DOHH2 (cell line): ENCODE results near the gene ZNF581.

Experiments
- CTCF ChIP-seq: fragments of 200-600 bp; sonication (generic); IDR thresholded peaks from one replicate; pipeline ENCODE4 v1.5.1; 2014; ENCODE audit warnings: antibody characterized with exemption, mild to moderate bottlenecking, low read depth, low read length; ENCODE audit not compliant: poor library complexity, severe bottlenecking
- EZH2phosphoT487 ChIP-seq: fragments of 200-600 bp; sonication (generic); IDR thresholded peaks from 2 replicates; pipeline ENCODE4 v1.6.1; 2017; ENCODE audit warnings: borderline replicate concordance, mild to moderate bottlenecking, antibody characterized with exemption, low read length, moderate library complexity, mixed read lengths

DNA sequence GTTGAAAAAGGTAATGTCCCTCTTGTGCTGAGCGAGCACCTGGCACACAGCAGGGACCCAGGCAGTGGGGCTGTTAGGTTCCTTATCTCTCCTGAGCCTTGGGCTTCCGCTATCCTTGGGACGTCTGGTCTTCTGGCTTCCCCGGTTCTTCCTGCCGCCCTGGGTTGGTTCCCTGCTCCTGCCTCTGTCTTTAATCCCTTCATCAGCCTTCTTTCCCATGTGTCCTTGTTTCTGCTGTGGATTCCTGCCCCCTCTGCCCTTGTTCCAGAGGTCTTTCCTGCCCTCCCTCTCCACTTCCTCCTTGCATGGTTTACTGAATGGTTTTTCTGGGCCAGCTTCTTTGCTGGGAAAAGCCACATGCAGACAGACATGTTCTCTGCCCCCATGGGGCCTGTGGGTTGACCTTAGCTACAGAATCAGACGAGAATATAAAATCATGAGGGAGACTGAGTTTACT, 34.2 kb downstream of the ZNF581 start:
- TF ChIP-seq CTCF (no peak), EZH2phosphoT487 (no peak)
